Measurements from ENCODE around the gene PSAPL1. TPM values are rescaled to one million over a fixed set of nuclear protein-coding genes. Genes with fewer than 3 reads are reported as not detected.

Gene PSAPL1
- total RNA-seq, 1 donor from 2014 or later = not detected

GRCh38 chr4:7426525-7427171 lies 8.1 kb downstream of the PSAPL1 start:
- DNase-seq (ENCODE audit: low read depth) = no peak
- no peaks in the 10 kb centered on the region for H3K27me3 ChIP-seq (ENCODE audit: control insufficient read depth, insufficient read depth, low read length)
- TF ChIP-seq CTCF (IDR thresholded peaks at IDR 0.05; ENCODE audit: insufficient read depth, low read length, severe bottlenecking) = no peak
- FAIRE-seq = no peak
- H3K4me3 ChIP-seq (ENCODE audit: low read depth, low read length) = no peak overlapping the region
- H3K36me3 ChIP-seq (ENCODE audit: control insufficient read depth, insufficient read depth, low read length) = no peaks in the 10 kb centered on the region

GRCh38 chr4:7425591-7426468 lies 8.9 kb downstream of the PSAPL1 start:
- FAIRE-seq (no peak), DNase-seq (ENCODE audit: low read depth) (no peak)
- no peaks in the 10 kb centered on the region for H3K36me3 ChIP-seq (ENCODE audit: control insufficient read depth, insufficient read depth, low read length)
- no peak overlapping the region for H3K4me3 ChIP-seq (ENCODE audit: low read depth, low read length)
- H3K27me3 ChIP-seq (ENCODE audit: control insufficient read depth, insufficient read depth, low read length) = no peaks in the 10 kb centered on the region
- no peak for TF ChIP-seq CTCF (IDR thresholded peaks at IDR 0.05; ENCODE audit: insufficient read depth, low read length, severe bottlenecking)

GRCh38 chr4:7425124-7425523 lies 9.6 kb downstream of the PSAPL1 start:
- FAIRE-seq (no peak), DNase-seq (ENCODE audit: low read depth) (no peak)
- Histone ChIP-seq H3K27me3 (ENCODE audit: control insufficient read depth, insufficient read depth, low read length) (no peaks in the 10 kb centered on the region), H3K4me3 (ENCODE audit: low read depth, low read length) (no peak overlapping the region), H3K36me3 (ENCODE audit: control insufficient read depth, insufficient read depth, low read length) (no peaks in the 10 kb centered on the region)
- no peak for TF ChIP-seq CTCF (IDR thresholded peaks at IDR 0.05; ENCODE audit: insufficient read depth, low read length, severe bottlenecking)

GRCh38 chr4:7424553-7425111 lies 10.1 kb downstream of the PSAPL1 start:
- no peak overlapping the region for H3K4me3 ChIP-seq (ENCODE audit: low read depth, low read length)
- no peak for FAIRE-seq

More at GRCh38 chr4:7424553-7425111, 10.1 kb downstream of the PSAPL1 start:
- peak; percentile 6 for DNase-seq (ENCODE audit: low read depth)
- Histone ChIP-seq H3K36me3 (ENCODE audit: control insufficient read depth, insufficient read depth, low read length) (no peaks in the 10 kb centered on the region), H3K27me3 (ENCODE audit: control insufficient read depth, insufficient read depth, low read length) (no peaks in the 10 kb centered on the region)
- no peak for TF ChIP-seq CTCF (IDR thresholded peaks at IDR 0.05; ENCODE audit: insufficient read depth, low read length, severe bottlenecking)
